Effector memory CD4-positive, alpha-beta T cell (primary cell): ENCODE results near the gene LZIC.

Experiments used
- DNase-seq, 3 donors: peaks; one replicate each; pipeline ENCODE4 v3.0.0-alpha.2; 2020
- H3K27ac ChIP-seq: 2 replicates; pipeline ENCODE4 v1.7.0; 2013; ENCODE audit warnings: mild to moderate bottlenecking, low read length, moderate library complexity; ENCODE audit not compliant: insufficient read depth, poor library complexity, severe bottlenecking
- H3K27me3 ChIP-seq: replicated peaks from 2 replicates; pipeline ENCODE4 v1.7.0; 2013; ENCODE audit warnings: mild to moderate bottlenecking, low read length; ENCODE audit not compliant: insufficient read depth, control insufficient read depth, poor library complexity, severe bottlenecking
- H3K36me3 ChIP-seq: 2 replicates; pipeline ENCODE4 v1.7.0; 2013; ENCODE audit warnings: mild to moderate bottlenecking, low read length, moderate library complexity; ENCODE audit not compliant: control insufficient read depth, insufficient read depth
- H3K4me1 ChIP-seq: 2 replicates; pipeline ENCODE4 v1.7.0; 2013; ENCODE audit warnings: low read length, mild to moderate bottlenecking; ENCODE audit not compliant: control insufficient read depth, insufficient read depth, poor library complexity, severe bottlenecking
- H3K4me3 ChIP-seq: 2 replicates; pipeline ENCODE4 v1.7.0; 2013; ENCODE audit warnings: low read length, low read depth, mild to moderate bottlenecking; ENCODE audit not compliant: insufficient read depth, poor library complexity, severe bottlenecking
- H3K9me3 ChIP-seq: 2 replicates; pipeline ENCODE4 v1.7.0; 2013; ENCODE audit warnings: mild to moderate bottlenecking, low read length, moderate library complexity; ENCODE audit not compliant: control insufficient read depth

The LZIC gene

DNA sequence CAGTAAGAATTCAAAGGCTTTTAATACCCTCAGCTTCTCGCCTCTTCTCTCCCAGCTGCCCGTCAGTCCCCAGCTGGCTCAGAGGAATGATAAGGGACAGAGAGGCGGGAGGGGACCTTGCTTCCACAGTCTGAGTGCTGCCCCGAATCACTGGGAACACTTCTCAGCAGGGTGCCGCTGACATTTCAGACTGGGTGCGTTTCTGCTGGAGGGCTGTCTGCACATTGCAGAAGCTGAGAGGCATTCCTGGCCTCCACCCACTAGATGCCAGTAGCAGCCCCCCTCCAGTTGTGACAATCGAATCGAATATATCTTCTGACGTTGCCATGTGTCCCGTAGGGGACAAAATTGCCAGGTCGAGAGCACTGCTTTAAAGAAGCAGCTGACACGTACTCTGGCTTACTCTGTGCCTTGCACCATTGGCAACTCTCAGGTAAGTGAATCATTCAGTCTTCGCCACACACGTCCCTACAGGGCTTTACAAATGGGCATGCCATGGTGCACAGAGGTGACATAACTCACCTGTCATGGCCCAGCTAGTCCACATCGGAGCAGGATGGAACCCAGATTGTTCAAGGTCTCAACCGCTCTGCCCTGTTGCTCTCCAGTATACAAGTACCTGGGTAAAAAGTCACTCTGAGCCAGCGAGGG, 57.0 kb downstream of the LZIC start:
- H3K4me3 ChIP-seq = no peak overlapping the region
- H3K36me3 ChIP-seq = no peaks in the 10 kb centered on the region
- no peak for DNase-seq
- no peaks in the 10 kb centered on the region for H3K9me3 ChIP-seq
- H3K27ac ChIP-seq = no peak overlapping the region
- H3K27me3 ChIP-seq = no peaks in the 10 kb centered on the region
- H3K4me1 ChIP-seq = no peaks in the 10 kb centered on the region

GRCh38 chr1:9884805-9885204, 58.4 kb downstream of the LZIC start:
- H3K27ac ChIP-seq = no peak overlapping the region

GRCh38 chr1:9883585-9884449, 59.4 kb downstream of the LZIC start:
- Histone ChIP-seq H3K9me3 (no peaks in the 10 kb centered on the region), H3K36me3 (no peaks in the 10 kb centered on the region), H3K27ac (no peak overlapping the region), H3K27me3 (no peaks in the 10 kb centered on the region), H3K4me3 (no peak overlapping the region), H3K4me1 (no peaks in the 10 kb centered on the region)
- DNase-seq = no peak

More at GRCh38 chr1:9884805-9885204, 58.4 kb downstream of the LZIC start:
- H3K27me3 ChIP-seq = no peaks in the 10 kb centered on the region
- H3K9me3 ChIP-seq = no peaks in the 10 kb centered on the region
- H3K4me3 ChIP-seq = no peak overlapping the region
- H3K36me3 ChIP-seq = no peaks in the 10 kb centered on the region
- no peaks in the 10 kb centered on the region for H3K4me1 ChIP-seq
- no peak for DNase-seq

- Histone ChIP-seq H3K4me1 (no peaks in the 10 kb centered on the region), H3K27me3 (no peaks in the 10 kb centered on the region), H3K36me3 (no peaks in the 10 kb centered on the region), H3K27ac (no peak overlapping the region), H3K9me3 (no peaks in the 10 kb centered on the region), H3K4me3 (no peak overlapping the region)
- no peak for DNase-seq
Observed at GRCh38 chr1:9882945-9883303, 60.3 kb downstream of the LZIC start.

DNA sequence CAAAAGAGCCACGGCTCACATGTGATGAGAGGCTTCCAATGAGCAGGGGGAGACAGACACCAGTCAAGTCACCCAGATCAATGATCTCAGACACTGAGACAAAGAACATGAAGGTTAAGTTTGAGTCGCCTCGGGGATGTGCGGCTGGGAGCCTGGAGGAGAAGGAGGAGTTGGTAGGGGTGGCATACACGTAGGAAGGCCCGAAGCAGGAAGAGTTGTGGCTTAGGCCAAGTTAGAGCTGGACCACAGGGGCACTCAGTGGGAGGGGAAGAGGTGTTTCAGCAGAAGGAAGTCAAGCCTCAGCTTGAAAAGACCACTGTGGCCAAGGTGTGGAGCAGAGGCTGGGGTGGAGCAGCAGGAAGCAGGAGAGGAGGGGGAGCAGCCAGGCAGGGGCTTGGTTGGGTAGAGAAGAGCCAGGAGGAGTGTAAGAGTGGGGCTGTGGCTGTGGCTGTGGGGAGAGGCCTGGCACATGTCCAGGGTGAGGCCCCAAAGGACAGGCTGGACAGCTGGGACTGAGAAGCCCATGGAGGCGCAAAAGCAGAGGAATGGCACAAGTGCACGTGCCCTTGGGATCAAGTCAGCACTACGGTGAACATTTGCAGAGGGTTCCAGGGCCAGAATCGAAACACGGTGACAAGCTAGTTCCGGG, 60.8 kb downstream of the LZIC start:
- no peaks in the 10 kb centered on the region for H3K4me1 ChIP-seq
- no peak overlapping the region for H3K27ac ChIP-seq
- no peaks in the 10 kb centered on the region for H3K9me3 ChIP-seq
- H3K4me3 ChIP-seq = no peak overlapping the region
- no peaks in the 10 kb centered on the region for H3K27me3 ChIP-seq
- H3K36me3 ChIP-seq = no peaks in the 10 kb centered on the region
- DNase-seq = no peak

- Histone ChIP-seq H3K36me3 (no peaks in the 10 kb centered on the region), H3K27me3 (no peaks in the 10 kb centered on the region), H3K27ac (no peak overlapping the region), H3K9me3 (no peaks in the 10 kb centered on the region), H3K4me1 (no peaks in the 10 kb centered on the region), H3K4me3 (no peak overlapping the region)
- no peak for DNase-seq
Observed at GRCh38 chr1:9881838-9882249, 61.3 kb downstream of the LZIC start.
